GM11168 (cell line): Measurements from ENCODE around the gene CASD1.

ENCODE experiments used
- in situ Hi-C: fragments of 300-500 bp; cut with MboI; formaldehyde crosslinking; loops from one replicate; pipeline ENCODE4 v1.12.0; 2022; ENCODE audit warnings: low sequenced_read_pairs; ENCODE audit not compliant: unreplicated experiment

CASD1 gene

GRCh38 chr7:94578614-94579013 is 69.0 kb downstream of the CASD1 start:
- in situ Hi-C loops: no loop called here

- in situ Hi-C loops: no loop called here
Observed at GRCh38 chr7:94579470-94579869, 69.9 kb downstream of the CASD1 start.

- in situ Hi-C loops: no loop called here
Observed at GRCh38 chr7:94580601-94581000, 71.0 kb downstream of the CASD1 start.

GRCh38 chr7:94584113-94584512 is 74.5 kb downstream of the CASD1 start:
- in situ Hi-C loops: no loop called here

GRCh38 chr7:94588075-94588474 is 78.5 kb downstream of the CASD1 start:
- in situ Hi-C loops: no loop called here

GRCh38 chr7:94590526-94591162 is 81.0 kb downstream of the CASD1 start:
- in situ Hi-C loops: no loop called here

- in situ Hi-C loops: no loop called here
Observed at GRCh38 chr7:94591176-94591575, 81.6 kb downstream of the CASD1 start.

- in situ Hi-C loops: no loop called here
Observed at GRCh38 chr7:94594882-94595281, 85.3 kb downstream of the CASD1 start.

GRCh38 chr7:94595717-94596116 is 86.1 kb downstream of the CASD1 start:
- in situ Hi-C loops: no loop called here

GRCh38 chr7:94600267-94600666 is 90.7 kb downstream of the CASD1 start:
- in situ Hi-C loops: no loop called here

GRCh38 chr7:94602181-94602580 is 92.6 kb downstream of the CASD1 start:
- in situ Hi-C loops: no loop called here

- in situ Hi-C loops: no loop called here
Observed at GRCh38 chr7:94605031-94605430, 95.4 kb downstream of the CASD1 start.
